Sigmoid colon (tissue), 3 donors: ENCODE measurements around the gene SERINC5.
A peak's percentile ranks its signal among the peaks of the same experiment; 100 is the strongest.

Experiments used
- POLR2A ChIP-seq, 2 donors: fragments of 450-650 bp; IDR thresholded peaks; one replicate each; pipeline ENCODE4 v1.6.1; 2016; ENCODE audit warnings: antibody characterized with exemption in 2 of 2, mild to moderate bottlenecking in 2 of 2, moderate library complexity in 2 of 2
- TF ChIP-seq, protein P1 (sequence below), 4 experiments: fragments of 450-650 bp in 3 of 4; fragments of 200-600 bp in 1 of 4; IDR thresholded peaks; one replicate each; pipeline ENCODE4 v1.5.1; 2016 to 2019; ENCODE audit warnings: antibody characterized with exemption in 4 of 4, mild to moderate bottlenecking in 3 of 4, moderate library complexity in 2 of 4

GRCh38 chr5:80083101-80083890 lies 172.6 kb downstream of the SERINC5 start:
- TF ChIP-seq, protein P1, sequence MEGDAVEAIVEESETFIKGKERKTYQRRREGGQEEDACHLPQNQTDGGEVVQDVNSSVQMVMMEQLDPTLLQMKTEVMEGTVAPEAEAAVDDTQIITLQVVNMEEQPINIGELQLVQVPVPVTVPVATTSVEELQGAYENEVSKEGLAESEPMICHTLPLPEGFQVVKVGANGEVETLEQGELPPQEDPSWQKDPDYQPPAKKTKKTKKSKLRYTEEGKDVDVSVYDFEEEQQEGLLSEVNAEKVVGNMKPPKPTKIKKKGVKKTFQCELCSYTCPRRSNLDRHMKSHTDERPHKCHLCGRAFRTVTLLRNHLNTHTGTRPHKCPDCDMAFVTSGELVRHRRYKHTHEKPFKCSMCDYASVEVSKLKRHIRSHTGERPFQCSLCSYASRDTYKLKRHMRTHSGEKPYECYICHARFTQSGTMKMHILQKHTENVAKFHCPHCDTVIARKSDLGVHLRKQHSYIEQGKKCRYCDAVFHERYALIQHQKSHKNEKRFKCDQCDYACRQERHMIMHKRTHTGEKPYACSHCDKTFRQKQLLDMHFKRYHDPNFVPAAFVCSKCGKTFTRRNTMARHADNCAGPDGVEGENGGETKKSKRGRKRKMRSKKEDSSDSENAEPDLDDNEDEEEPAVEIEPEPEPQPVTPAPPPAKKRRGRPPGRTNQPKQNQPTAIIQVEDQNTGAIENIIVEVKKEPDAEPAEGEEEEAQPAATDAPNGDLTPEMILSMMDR (IDR thresholded peaks at IDR 0.05): peak; percentile 63 to 76 (median 68)
- TF ChIP-seq POLR2A (IDR thresholded peaks at IDR 0.05): no peak
